Skeletal muscle tissue (tissue), 4 donors: Measurements from ENCODE around the gene EIF5AL1. TPM values are rescaled to one million over a fixed set of nuclear protein-coding genes. Genes with fewer than 3 reads are reported as not detected.
A peak's percentile ranks its signal among the peaks of the same experiment; 100 is the strongest.

Experiments used
- H3K27ac ChIP-seq: one replicate; pipeline ENCODE4 v1.7.0; 2013; ENCODE audit warnings: mild to moderate bottlenecking, low read depth, low read length, inconsistent platforms
- H3K27me3 ChIP-seq, 3 donors: one replicate each; pipeline ENCODE4 v1.7.0; 2013; ENCODE audit warnings: low read length in 3 of 3; ENCODE audit not compliant: control insufficient read depth in 3 of 3, insufficient read depth in 3 of 3
- H3K36me3 ChIP-seq, 3 donors: one replicate each; pipeline ENCODE4 v1.7.0; 2013; ENCODE audit warnings: low read length in 3 of 3; ENCODE audit not compliant: control insufficient read depth in 3 of 3, insufficient read depth in 3 of 3
- H3K4me1 ChIP-seq, 3 donors: one replicate each; pipeline ENCODE4 v1.7.0; 2013; ENCODE audit warnings: low read length in 3 of 3, mild to moderate bottlenecking in 3 of 3; ENCODE audit not compliant: control insufficient read depth in 3 of 3, insufficient read depth in 3 of 3
- H3K4me3 ChIP-seq, 3 donors: one replicate each; pipeline ENCODE4 v1.7.0; 2013; ENCODE audit warnings: low read length in 3 of 3
- H3K9ac ChIP-seq, 3 donors: one replicate each; pipeline ENCODE4 v1.7.0; 2013; ENCODE audit warnings: low read length in 3 of 3, mild to moderate bottlenecking in 3 of 3, moderate library complexity in 2 of 3, low read depth in 1 of 3
- H3K9me3 ChIP-seq, 3 donors: one replicate each; pipeline ENCODE4 v1.7.0; 2013; ENCODE audit warnings: low read length in 3 of 3; ENCODE audit not compliant: control insufficient read depth in 3 of 3
- total RNA-seq: library from RNA; depleted of rRNA; stranded (reverse); fragments of >200 nt; gene quantifications from one replicate; pipeline ENCODE4 v1.2.3, GENCODE V29; 2014
- donor health status: Osteomylitis.

EIF5AL1 gene
- total RNA-seq, 1 donor from 2014 or later = under 0.01 TPM

DNA sequence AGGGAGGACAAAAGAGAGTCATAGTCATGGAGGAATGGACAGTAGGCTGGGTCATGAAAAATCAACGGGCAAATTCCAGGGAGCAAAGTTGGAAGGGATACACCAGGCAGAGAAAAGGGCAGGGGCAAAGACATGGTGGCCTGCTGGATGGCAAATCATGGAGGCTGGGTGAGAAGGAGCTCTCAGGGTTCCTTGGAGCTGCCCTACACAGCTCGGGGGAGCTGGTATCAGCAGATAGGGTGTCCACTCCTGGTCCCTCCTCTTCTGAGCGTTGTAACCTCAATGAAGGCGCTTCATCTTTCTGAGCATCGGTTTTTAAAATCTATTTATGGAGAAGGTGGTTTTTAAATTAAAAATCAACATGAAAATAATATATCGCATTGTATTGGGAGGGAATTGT is 27.9 kb upstream of the EIF5AL1 start:
- Histone ChIP-seq H3K4me1 (peaks cover 14 to 18% (median 17%) of the 10 kb centered on the region in 3 donors), H3K36me3 (no peaks in the 10 kb centered on the region), H3K4me3 (no peak overlapping the region), H3K9ac (no peak overlapping the region), H3K27ac (peak overlapping the region; percentile 60), H3K27me3 (no peaks in the 10 kb centered on the region), H3K9me3 (no peaks in the 10 kb centered on the region)

DNA sequence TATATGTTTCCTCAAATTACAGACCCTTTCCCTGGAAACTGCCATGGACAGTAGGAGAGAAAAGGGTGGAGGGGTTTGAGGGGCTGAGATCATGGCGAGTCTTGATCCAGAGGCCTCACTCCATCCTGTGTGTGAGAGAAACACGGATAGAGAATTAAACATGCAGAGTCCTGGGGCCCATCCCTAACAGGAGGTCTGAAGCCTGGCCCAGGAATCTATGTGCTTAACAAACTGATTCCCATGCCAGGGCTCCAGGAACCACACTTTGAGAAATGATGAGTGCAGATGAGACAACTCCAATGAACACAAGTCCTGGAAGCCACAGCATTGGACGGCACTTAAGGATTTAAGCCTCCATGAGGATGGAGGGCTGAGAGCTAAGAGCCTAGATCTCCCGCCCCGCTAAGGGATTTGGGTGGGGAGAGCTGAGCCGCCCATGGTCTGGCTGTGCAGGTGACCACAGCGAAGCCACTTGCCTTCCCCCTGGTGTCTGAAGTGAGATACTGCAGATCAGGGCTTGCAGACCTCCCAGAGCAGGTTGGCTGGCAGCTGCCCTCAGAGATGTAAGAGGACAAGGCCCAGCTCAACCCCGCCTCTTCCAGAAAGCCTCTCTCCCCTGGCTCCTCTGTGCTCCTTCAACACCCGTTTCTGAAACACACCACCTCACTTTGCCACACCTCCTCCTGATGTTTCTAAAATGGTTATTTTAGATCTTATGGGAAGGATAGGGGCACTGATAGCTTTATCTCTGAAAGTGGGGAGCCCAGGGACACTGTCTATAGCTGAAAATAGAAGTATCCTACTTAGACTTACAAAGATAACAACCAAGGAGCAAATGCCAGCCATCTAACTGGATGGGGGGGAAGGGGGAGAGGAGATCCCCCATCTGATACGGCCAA is 24.8 kb upstream of the EIF5AL1 start:
- H3K36me3 ChIP-seq = no peaks in the 10 kb centered on the region
- peak overlapping the region; percentile 72 for H3K27ac ChIP-seq
- peak overlapping the region in 1 of 3 donors; percentile 32 for H3K9ac ChIP-seq
- H3K4me3 ChIP-seq = no peak overlapping the region
- H3K27me3 ChIP-seq = no peaks in the 10 kb centered on the region
- H3K9me3 ChIP-seq = no peaks in the 10 kb centered on the region
- H3K4me1 ChIP-seq = peaks cover 19 to 31% (median 27%) of the 10 kb centered on the region in 3 donors

DNA sequence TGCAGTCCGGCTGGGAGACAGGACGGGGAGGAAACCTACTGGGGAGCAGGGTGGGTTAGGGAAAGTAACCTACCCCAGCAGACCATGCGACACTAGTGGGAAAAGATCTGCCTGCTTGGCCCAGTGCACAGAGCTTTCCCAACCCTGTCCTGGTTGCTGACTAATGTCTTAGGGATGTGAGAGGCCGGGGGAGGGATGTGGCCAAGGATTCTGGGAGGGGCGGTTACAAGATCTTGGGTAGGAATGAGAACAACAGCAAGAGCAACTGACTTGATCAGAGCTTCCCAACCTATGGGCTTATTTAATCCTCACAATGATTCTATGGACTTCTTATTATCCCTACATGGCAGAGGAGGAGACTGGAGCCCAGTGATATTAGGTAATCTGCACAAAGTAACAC is 24.0 kb upstream of the EIF5AL1 start:
- Histone ChIP-seq H3K9me3 (no peaks in the 10 kb centered on the region), H3K4me1 (peaks cover 19 to 31% (median 30%) of the 10 kb centered on the region in 3 donors), H3K27ac (peak overlapping the region; percentile 72), H3K36me3 (no peaks in the 10 kb centered on the region), H3K4me3 (no peak overlapping the region), H3K27me3 (no peaks in the 10 kb centered on the region), H3K9ac (peak overlapping the region in 1 of 3 donors; percentile 32)

DNA sequence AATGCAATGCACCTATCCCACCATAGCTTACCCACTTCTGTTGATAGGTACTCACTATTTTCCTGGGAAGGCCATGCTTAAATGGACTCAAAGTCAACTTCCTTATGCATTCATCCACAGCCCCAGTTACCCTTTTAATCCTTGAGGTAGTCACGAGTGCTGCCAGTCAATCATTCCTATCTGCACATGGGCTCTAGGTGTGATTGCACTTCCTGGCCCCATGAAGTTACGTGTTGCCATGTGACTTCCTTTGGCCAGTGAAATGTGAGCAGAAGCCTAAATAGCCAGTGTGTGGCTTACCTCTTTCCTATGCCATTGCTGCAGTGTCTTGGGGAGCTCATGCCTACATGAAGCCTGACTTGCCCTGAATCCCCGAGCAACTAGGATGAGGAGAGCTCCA is 23.5 kb upstream of the EIF5AL1 start:
- peaks cover 17 to 31% (median 30%) of the 10 kb centered on the region in 3 donors for H3K4me1 ChIP-seq
- no peak overlapping the region for H3K9ac ChIP-seq
- H3K36me3 ChIP-seq = no peaks in the 10 kb centered on the region
- no peak overlapping the region for H3K27ac ChIP-seq
- no peaks in the 10 kb centered on the region for H3K9me3 ChIP-seq
- no peaks in the 10 kb centered on the region for H3K27me3 ChIP-seq
- no peak overlapping the region for H3K4me3 ChIP-seq

DNA sequence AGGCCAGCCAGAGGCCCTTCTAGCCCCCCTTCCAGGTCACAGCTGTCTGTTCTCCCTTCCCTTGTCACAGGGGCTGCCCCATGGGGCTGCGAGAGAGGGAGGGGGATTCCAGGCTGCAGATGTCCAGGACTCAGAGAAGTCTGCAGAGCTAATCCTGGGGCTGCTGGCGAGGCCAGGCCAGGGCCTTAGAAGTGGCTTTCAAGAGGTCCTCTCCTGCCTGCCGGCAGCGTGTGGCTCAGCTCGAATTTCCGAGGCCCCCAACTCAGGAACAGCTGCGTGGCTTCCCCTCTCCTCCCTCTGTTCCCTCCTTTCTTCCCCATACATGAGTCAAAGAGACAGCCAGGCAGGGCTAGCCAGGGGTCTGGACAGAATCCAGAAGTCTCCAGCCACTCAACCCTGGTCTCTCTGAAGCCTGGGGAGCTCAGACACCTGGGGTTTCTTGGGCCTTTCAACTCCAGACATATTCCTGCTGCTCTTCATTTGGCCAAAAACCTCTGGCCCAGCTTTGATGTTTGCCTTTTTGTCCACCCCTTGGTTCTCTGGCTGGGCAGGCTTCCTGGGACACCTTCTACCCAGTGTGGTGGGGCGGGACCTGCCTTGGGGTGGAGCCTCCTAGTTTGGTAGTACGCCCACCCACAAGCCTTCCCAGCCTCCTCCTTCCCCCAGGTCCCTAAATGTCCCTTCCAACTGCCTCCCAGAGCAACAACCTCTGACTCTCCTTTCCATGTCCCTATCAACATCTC is 21.8 kb upstream of the EIF5AL1 start:
- Histone ChIP-seq H3K27ac (peak overlapping the region; percentile 45), H3K4me1 (peaks cover 17 to 31% (median 27%) of the 10 kb centered on the region in 3 donors), H3K36me3 (no peaks in the 10 kb centered on the region), H3K9me3 (no peaks in the 10 kb centered on the region), H3K4me3 (no peak overlapping the region), H3K9ac (peak overlapping the region in 1 of 3 donors; percentile 25), H3K27me3 (no peaks in the 10 kb centered on the region)

DNA sequence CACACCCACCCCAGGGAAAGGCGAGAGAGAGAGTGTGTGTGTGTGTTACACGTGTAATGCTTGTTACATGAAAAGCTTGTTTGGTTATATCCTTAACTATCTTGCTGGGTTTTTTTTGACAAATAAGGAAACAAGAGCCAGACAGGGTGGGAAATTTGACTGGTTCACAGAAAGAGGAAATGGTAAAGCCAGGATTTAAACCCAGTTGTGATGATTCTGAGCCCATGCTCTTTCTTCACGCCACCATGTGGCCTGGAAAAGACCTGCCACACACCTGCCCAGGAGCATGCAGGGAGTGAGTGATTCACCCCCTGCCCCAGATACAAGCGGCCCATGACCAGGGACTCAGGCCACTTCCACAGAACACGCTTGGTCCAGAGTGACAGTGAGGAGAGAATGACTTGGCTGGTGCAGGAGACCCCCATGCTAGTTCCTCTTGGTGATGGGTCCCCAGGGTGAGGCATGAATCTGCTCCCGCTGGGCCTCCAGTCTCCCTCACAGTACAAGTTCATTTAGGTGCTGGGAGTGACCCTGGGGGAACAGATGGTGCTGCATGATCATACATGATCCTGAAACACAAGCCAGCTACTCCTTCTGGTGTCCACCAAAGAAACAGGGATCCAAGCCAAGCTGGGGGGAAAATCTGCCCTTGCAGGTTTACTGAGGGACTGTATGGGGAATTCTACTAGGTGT is 21.0 kb upstream of the EIF5AL1 start:
- H3K4me1 ChIP-seq = peaks cover 17 to 31% (median 27%) of the 10 kb centered on the region in 3 donors
- H3K27ac ChIP-seq = peak overlapping the region; percentile 45
- H3K36me3 ChIP-seq = no peaks in the 10 kb centered on the region

DNA sequence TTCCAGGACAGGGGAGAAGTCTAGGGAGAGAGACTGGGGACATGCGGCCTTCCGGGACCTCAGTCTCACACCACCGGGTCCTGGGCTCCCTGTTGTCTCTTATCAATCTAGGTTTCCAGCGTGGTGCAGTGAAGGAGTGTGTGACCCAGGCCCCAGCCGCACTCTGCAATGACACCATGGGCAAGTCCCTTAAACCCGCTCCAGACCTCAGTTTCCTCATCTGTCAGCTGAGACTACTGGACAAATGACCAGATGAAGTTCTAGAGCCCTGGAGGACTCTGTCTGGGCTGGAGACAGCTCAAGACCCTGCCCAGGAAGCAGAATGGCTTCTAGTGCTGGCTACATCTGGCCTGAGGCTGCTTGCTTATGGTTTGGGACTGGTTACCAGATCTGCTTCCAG is 20.1 kb upstream of the EIF5AL1 start:
- H3K4me3 ChIP-seq = no peak overlapping the region
- peaks cover 0 to 8% (median 0%) of the 10 kb centered on the region in 3 donors for H3K27me3 ChIP-seq
- no peaks in the 10 kb centered on the region for H3K9me3 ChIP-seq
- peaks cover 17 to 31% (median 27%) of the 10 kb centered on the region in 3 donors for H3K4me1 ChIP-seq
- H3K27ac ChIP-seq = no peak overlapping the region
- no peaks in the 10 kb centered on the region for H3K36me3 ChIP-seq
- no peak overlapping the region for H3K9ac ChIP-seq

More for the DNA sequence above, 21.0 kb upstream of the EIF5AL1 start:
- Histone ChIP-seq H3K27me3 (peaks cover 0 to 1% (median 0%) of the 10 kb centered on the region in 3 donors), H3K4me3 (no peak overlapping the region), H3K9me3 (no peaks in the 10 kb centered on the region), H3K9ac (no peak overlapping the region)

DNA sequence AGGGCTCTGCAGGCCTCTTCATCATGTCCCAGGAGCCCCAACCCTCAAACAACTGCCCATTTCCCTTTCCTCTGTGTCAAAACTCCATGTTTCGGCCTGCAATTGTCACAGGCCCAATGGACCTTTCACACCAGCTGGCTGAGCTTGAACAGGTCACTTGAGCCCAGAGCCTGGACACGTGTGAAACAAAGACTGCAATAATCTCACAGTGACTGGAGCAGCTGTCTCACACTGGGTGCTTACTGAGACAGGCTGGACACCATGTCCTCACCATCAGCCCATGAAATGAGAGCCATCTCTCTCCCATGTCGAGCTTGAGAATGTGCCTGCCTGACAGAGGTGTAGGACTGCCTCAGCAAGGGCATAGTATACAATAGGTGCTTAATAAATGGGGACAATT is 19.5 kb upstream of the EIF5AL1 start:
- Histone ChIP-seq H3K27me3 (peaks cover 0 to 8% (median 0%) of the 10 kb centered on the region in 3 donors), H3K4me3 (no peak overlapping the region), H3K9ac (no peak overlapping the region), H3K9me3 (no peaks in the 10 kb centered on the region), H3K36me3 (no peaks in the 10 kb centered on the region), H3K27ac (no peak overlapping the region), H3K4me1 (peaks cover 13 to 27% (median 25%) of the 10 kb centered on the region in 3 donors)

DNA sequence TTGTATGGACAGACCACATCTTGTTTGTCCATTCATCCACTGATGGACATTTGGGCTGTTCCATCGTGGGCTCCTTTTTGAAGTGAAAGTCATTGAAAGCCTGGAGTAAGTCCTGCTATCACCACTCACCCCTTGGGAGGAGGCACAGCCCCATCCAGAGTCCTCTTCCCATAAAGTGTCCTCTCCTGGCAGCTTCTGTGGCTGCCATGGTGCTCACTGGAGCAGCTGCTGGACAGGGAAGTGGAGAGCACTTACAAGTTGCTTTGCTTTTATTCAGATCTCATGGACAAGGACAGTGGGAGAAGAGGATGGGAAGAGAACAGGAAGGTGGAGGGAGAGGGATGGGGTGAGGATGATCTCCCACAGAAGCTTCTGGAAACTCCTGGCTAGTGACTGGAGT is 18.5 kb upstream of the EIF5AL1 start:
- Histone ChIP-seq H3K27me3 (peaks cover 0 to 8% (median 0%) of the 10 kb centered on the region in 3 donors), H3K9ac (no peak overlapping the region), H3K36me3 (no peaks in the 10 kb centered on the region), H3K4me1 (peaks cover 5 to 20% (median 18%) of the 10 kb centered on the region in 3 donors), H3K9me3 (no peaks in the 10 kb centered on the region), H3K4me3 (no peak overlapping the region), H3K27ac (no peak overlapping the region)
